ENCODE measurements around the gene CAMKMT.
"Not testable (repeated sequence)": the region's sequence is repeated elsewhere in the genome, so short reads cannot be mapped to it uniquely, and the experiment has no call there.

Gene CAMKMT

GRCh38 chr2:44362207-44363015, 664 bp downstream of the CAMKMT start:
- no peak for DNase-seq

DNA sequence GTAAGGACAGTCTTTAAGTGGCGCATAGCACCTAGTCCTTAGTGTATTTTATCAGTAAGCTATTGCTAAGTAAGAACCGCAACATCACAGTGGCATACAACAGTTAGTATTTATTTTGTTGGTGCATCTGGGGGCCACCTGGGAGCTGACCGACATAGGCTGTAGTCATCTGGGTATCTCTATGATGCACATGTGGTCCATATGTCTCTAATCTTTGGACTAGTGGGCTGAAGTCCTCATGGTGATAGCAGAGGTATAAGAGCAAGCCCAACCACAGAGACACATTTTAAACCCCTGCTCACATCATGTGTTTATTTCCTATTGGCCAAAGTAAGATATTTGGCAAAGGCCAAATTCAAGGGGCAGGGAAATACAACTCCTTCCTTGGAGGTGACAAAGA, 2.9 kb downstream of the CAMKMT start:
- no peak for DNase-seq

DNA sequence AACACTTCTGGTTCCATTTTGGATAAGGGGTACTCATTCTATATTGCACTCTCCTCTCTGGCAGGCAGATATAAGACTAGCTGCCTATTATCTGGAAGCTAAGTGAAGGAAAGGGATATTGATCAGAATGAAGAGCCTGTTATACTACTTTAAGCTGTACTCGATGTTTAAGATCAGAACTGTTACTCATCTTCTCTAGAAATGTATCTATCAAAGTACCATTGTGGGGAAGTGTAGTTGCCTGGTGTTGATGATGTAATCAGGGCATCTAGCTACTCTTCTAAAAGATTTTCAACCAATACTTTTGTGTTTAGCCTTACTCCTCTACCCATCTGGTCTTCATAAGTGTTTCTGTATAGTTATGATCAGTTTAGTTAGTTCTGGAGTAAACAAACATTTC, 5.8 kb downstream of the CAMKMT start:
- no peak for DNase-seq

- DNase-seq: no peak
Measured at GRCh38 chr2:44369392-44369791, 7.6 kb downstream of the CAMKMT start.

DNA sequence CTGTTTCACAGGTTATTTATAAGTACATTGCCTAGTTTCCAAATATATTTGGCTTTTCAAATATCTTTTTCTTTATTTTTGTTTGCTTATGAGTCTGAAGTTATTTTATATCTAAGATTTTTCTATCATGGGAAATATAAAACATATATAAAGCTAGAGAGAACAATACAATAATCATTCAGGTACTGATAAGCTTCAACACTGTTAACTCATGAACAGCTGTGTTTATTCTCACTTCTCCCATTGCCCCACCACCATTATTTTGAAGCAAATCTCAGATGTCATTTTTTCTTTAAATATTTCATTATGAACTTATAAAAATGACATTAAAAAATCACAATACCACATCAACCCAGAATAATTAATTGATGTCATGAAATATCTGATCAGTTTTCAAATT, 9.7 kb downstream of the CAMKMT start:
- DNase-seq: no peak

DNA sequence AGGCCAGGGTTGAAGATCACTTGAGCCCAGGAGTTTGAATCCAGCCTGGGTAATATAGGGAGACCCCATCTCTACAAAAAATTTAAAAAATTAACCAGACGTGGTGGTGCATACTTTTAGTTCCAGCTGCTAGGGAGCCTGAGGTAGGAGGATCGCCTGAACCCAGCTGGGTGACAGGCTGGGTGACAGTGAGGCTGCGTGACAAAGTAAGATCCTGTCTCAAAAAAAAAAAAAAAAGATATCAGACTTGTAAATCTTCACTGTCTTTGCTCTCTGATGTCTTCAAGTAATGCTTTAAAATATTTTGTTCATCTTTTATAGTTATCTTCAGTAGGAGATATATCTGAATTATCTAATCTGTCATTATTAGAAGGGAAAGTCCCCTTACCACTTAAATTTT, 10.5 kb downstream of the CAMKMT start:
- DNase-seq: no peak

DNA sequence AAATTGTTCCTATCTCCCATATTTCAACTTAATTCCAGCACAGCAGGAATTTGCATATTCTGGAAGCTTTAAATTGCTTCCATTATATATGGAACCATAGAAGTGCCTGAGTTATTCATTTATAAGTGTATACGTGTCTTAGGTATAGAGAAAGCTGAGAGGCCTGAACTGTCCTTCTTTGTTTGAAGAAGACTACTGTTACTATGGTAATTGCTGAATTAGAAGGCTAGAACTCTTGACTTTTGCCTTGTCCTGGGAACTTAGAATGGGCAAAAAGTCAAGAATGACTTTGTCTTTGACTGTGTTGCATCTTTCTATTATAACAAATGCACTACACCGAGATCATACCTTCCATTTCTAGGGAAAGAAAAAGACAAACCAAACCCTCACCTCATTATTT, 15.7 kb downstream of the CAMKMT start:
- no peak for DNase-seq

GRCh38 chr2:44385226-44385625, 23.5 kb downstream of the CAMKMT start:
- DNase-seq: not testable (repeated sequence)

DNA sequence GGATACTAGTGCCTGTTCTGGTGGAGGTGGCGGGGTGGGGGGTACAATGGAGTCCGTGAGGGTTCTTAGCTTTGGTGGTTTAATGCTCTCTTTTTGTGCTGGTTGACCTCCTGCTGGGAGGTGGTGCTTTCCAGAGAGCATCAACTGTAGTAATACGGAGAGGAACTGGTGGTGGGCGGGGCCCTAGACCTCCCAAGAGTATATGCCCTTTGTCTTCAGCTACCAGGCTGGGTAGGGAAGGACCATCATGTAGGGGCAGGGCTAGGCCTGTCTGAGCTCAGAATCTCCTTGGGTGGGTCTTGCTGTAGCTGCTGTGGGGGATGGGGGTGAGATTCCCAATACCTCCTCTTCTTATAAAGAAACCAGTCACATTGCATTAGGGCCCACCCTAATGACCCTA, 27.1 kb downstream of the CAMKMT start:
- DNase-seq: no peak

DNA sequence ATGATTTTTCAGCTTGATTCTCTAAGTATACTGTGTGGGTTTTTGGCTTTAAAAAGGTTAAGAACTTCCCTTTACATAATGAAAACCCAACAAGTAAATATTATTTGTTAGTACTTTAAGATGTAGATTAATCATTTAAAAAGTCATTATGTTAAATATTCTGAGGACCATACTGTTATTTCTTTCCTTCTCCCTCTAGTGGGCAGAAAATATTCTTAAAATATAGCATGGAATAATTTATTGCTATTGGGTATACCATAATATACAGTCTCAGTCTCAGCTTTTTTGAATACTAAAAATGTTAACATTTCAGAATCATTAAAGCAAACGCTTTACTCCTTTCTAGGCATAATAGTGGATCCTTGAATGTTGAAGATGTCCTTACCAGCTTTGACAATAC, 28.1 kb downstream of the CAMKMT start:
- no peak for DNase-seq

- peak; percentile 18 for DNase-seq
Measured at GRCh38 chr2:44392338-44392943, 30.7 kb downstream of the CAMKMT start.

- DNase-seq: no peak
Measured at GRCh38 chr2:44397447-44398175, 35.9 kb downstream of the CAMKMT start.

DNA sequence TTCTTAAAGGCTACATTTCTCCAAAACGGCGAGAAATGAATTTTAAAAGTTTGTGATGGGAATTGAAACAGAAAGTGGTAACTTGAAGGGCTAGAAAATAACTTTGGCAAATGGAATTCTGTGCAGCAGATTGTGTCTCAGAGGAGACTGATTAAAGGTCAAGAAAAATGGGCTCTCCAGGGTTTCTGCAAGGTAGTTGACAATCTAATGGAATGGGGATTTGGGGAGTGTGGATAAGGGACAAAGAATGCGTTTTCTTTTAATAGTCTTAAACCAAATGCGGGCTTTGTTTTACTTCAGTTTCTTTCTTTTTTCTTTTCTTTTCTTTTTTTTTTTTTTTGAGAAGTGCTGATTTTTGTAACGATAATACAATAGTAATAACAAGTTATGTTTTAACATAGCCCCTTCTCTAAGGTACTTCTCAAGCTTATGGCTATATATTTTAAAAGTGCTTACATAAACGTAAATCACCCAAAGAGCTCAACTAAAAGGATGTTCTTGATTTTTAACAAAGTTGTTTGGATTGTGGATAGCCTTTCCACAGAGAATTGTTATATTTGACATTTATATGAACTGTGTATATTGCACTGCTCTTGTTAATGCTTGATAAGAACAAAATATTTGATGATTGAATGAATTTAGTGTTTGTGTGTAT, 36.6 kb downstream of the CAMKMT start:
- no peak for DNase-seq

GRCh38 chr2:44420725-44421124, 59.0 kb downstream of the CAMKMT start:
- no peak for DNase-seq

- DNase-seq: no peak
Measured at GRCh38 chr2:44424211-44424610, 62.5 kb downstream of the CAMKMT start.

GRCh38 chr2:44429034-44429433, 67.3 kb downstream of the CAMKMT start:
- DNase-seq: no peak

DNA sequence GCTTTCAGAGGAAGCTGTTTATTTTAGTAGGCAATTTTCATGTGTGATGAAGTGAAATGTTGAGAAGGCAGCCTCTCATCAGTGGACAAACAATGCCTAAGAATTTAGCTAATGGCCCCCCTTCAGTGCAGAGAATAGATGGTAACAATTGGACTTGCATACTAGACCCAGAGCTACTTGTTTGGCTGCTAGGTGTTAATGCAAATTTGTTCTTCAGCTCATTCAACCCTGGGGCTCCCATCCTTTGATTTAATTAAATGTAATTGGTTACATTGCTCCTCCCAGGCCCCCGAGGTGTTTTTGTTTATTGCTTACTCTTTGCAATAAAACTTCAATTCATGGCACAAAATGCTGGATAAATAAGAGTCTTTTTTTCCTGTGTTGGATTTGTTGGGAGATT, 68.6 kb downstream of the CAMKMT start:
- no peak for DNase-seq

DNA sequence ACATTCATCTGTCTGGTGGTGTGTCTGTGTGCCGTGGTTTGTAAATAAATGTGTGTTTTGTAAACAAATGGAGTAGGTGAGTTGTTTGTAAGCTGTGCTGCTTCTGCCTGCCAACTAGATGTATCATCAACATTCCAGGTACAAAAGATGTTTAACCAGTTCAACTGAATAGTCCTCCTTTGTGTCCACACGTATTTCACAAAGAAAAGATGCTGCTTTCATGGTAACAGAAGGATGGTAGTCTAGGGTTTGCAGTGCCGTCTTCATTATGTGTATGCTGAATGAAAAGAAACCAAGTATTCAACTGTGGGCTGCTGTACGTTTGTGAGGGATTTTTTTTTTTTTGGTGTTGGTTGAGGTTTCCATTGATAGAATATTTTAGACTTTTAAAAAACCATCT, 72.1 kb downstream of the CAMKMT start:
- no peak for DNase-seq

DNA sequence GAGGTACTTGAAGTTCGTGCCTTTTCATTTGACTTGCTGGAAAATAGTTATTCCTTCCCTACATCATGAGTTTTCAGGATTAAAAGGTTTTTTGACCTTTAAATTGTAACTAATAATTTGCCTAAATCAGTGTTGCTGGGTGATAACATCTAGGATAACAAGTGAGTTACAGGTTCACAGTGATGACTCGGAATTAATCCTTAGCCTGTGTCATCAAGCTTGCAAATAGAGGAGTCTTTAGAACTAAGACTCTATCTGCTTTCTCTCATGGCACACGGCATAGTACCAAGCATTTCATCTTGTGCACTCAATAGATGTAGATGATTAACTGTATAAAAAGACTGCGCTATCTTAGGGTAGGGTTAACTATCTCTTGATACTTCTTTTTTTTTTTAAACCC, 79.5 kb downstream of the CAMKMT start:
- DNase-seq: no peak

DNA sequence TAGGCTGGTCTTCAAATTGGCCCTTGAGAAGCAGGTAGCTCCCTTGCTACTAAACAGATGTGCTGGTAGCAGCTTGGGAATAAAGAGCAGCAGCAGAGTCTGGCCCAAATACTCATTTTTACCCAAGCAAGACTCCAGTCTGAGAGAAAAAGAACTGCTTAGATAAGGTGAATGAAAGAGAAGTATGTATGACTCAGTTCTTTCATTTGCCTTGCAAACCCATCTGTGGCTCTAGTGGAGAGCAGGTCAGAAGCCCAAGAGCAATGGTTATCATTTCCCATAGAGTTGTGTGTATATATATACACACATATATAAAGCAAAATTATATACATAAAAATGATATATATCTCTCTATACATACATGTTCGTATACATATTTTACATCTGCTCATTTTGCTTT, 80.3 kb downstream of the CAMKMT start:
- DNase-seq: no peak

GRCh38 chr2:44443517-44443916, 81.8 kb downstream of the CAMKMT start:
- DNase-seq: no peak

DNA sequence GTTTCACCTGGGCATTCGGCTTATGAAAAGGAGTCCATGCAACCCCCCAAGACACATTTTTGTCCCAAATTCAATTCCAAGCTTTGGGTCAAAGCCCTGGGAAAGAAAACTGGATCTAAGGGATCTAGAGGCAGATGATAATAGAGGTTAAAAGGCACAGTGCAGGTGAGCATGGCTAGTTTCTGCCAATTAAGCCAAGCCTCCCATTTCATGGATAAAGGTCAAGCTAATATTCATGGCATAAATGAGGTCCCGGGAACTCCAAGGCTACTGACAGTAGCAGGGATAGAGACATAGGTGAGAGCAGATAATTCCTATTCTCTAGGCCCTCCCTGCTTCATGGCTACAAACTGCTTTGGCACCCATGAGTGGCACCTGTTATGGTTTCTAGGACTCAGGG, 83.1 kb downstream of the CAMKMT start:
- DNase-seq: no peak

- DNase-seq: no peak
Measured at GRCh38 chr2:44448860-44449527, 87.2 kb downstream of the CAMKMT start.
